HG02759 (cell line): ENCODE results near the gene ADARB2.
"Not testable (repeated sequence)": the region's sequence is repeated elsewhere in the genome, so short reads cannot be mapped to it uniquely, and the experiment has no call there.

Source experiments
- ATAC-seq: cut with Tn5 transposase; IDR thresholded peaks from one replicate; pipeline ENCODE4 v1.9.1; 2021; ENCODE audit warnings: mild to moderate bottlenecking, moderate library complexity; ENCODE audit not compliant: unreplicated experiment

The ADARB2 gene

DNA sequence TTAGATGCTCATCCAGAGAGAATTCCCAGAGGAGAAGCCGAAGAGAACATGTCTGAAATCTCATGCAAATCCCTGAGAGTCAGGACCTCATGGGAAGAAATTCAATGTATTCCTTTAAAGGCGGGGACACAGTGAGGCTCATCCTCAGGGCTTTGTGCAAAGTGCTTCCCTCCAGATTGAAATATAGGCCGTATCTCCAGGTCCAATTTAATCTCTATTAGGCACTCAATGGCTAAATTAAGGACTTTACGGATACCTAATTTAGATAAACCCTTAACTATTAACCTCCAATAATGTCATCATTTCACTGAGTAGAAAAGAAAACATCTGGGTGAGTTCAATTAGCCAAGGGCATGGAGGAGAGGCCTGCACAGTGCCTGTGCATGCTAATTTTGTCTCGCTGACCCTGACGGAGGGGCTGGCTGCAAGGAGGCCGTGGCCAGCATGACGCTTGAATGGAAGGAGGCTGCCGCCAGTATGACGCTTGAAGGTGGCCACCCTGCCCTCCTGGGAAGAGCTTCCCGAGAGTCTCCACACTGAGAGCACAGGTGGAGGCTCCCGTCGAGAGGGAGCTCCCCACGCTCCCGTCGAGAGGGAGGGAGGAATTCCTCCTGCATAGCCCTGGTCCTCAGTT lies 287.6 kb downstream of the ADARB2 start:
- ATAC-seq: no peak

DNA sequence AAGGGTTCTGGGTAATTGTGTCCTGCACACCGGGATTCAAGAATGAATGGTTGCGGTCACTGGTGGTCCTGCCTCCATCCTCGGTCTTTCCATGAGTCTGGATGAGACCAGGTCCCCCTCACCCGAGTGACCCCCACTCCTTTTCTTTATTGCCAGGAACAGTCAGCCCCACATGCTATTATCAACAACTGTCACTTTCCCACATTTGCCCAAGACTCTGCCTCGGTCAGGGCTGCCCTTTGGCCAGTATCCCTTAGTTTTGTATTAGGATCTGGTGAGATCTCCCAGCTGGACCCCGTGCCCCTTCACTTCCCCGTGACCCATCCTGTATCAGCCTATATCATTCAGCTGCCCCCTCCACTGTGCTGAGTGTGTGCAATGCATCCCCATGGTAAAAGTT lies 288.3 kb downstream of the ADARB2 start:
- no peak for ATAC-seq

DNA sequence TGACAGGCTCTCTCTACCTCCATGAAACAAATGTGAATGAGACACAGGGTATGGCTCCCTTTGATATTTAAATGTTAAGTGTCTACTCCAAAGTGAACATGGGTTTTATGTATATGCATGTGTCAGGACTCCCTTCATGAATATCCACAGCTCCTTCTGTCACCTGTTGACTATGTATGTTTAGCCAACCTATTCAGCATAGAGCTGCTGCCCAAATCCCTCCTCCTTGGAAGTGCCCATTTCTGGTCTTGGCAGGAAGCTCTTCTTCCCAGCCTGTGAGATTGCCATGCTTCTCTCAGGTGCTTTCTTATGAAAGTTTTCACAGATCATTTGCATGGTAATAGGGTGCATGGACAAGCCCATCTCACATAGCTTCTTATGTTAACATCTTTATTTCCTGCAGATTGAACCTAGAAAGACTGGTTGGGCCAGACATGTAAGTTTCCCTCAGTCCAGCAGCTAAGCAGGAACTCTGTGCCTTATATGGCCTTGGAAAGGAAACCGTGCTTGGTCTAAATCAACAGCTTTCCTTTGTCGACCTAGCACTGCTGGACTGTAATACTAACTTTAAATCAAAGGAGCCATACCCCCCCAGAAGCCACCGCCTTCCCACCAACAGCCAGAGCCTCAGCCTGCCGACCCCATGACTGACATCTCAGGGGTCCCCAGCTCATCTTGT lies 288.9 kb downstream of the ADARB2 start:
- no peak for ATAC-seq

- ATAC-seq: no peak
Measured at GRCh38 chr10:1444826-1445225, 292.5 kb downstream of the ADARB2 start.

DNA sequence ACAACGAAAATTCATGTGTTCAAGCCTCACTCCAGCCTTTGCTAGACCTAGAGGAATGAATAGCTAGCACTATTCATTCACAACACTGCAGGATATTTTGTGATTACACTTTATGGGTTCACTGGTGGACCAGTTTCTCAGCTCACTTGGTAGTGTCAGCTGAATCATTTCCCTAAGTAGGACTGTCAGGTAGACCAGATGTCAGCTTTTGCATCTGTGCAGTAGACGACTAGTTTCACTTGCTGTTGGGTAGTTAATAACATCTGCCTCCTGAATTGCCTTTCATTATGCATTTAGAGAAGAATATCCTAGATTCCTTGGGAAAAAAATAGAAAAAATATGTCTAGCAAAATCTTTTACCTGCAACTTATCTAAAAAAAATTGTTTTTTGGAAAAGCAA lies 296.4 kb downstream of the ADARB2 start:
- ATAC-seq: no peak

- ATAC-seq: no peak
Measured at GRCh38 chr10:1434912-1435692, 302.2 kb downstream of the ADARB2 start.

DNA sequence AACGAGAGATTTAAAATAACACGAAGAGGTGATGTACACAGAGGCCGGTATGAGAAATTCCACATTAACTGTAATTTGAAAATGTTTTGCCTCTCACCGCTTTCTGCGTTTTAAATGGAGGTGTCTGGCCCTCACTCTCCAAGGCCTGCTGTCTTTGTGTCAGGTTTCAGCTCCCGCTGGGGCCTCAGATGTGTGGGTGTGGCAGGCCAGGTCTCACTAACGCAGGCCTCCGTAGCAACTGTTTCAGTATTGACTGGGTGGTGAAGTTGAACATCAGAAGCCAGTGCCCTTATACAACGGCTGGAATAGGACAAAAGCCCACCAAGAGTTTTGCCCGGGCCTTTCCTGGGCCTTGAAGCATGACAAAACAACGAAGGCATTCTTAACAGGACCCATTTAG lies 303.1 kb downstream of the ADARB2 start:
- ATAC-seq: no peak

DNA sequence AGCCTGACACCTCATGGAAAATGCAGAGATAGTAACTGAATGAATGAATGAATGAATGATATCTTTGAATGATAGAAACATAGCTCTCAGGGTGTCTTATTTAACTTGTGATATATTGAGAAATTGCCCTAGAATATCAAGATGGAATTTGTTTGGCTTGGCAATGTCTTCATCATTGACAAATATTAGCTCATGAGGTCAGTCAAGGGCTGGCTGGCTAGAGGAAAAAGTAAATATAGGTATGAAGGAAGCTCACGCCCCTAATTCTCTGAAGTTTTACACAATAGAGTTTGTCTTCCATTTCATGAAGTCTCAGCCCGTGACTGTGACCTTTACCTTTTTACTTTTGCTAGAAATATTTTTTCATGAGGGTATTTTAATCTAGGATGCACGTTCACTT lies 305.2 kb downstream of the ADARB2 start:
- no peak for ATAC-seq

- ATAC-seq: no peak
Measured at GRCh38 chr10:1431229-1431628, 306.1 kb downstream of the ADARB2 start.

DNA sequence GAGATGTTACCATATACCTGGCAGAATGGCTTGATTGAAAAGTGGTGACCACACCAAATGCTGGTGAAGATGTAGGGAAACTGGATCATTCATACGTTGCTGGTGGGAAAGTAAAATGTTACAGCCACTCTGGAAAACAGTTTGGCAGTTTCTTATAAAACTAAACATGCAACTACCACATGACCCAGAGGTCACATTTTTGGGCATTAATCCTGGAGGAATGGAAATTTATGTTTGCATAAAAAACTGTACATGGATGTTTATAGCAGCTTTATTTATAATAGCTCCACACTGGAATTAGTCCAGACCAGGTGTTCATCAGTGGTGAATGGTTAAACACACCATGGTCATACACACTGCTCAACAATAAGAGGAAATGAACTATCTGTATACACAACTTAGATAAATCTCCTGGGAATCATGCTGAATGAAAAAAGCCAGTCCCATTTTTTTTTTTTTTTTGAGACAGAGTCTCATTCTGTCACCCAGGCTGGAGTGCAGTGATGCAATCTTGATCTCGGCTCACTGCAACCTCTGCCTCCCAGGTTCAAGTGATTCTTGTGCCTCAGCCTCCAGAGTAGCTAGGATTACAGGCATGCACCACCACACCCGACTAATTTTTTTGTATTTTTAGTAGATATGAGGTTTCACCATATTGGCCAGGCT lies 309.7 kb downstream of the ADARB2 start:
- ATAC-seq: not testable (repeated sequence)

DNA sequence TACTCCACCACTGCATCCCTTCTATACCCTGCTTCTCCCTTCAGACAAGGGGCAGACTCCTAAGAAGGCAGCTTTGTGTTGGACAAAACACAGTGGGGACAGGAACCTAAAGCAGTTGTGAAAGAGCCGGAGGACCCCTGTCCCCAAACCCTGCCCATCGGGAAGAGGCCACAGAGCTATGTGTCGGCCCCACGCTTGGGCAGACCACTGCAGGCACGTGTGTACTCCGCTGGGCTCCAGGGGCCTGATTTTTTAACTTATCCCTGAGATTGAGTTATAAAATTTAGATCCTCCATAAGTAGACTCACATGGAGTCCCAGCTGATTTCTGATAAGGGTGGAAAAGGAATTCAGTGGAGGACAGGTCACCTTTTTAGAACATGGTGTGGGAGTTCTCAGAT lies 310.5 kb downstream of the ADARB2 start:
- ATAC-seq: no peak

DNA sequence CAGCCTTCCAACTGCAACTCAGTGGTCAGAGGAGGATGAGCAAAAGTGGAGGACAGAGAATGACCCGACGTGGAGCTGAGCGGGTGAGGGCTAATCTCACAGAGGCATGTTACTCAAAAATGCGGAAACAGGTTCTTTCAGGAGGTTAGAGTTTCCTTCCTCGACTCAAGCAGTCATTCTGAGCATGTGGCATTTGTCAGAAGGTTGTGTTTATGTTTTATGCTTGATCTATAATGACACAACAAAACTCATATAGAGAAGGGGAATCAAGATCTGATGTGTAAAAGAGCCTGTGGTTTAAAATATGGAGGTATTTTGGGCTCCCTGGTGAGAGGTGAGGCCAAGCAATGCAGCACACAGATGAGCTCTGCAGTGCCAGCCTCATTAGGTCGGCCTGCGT lies 311.4 kb downstream of the ADARB2 start:
- peak; percentile 80 for ATAC-seq

DNA sequence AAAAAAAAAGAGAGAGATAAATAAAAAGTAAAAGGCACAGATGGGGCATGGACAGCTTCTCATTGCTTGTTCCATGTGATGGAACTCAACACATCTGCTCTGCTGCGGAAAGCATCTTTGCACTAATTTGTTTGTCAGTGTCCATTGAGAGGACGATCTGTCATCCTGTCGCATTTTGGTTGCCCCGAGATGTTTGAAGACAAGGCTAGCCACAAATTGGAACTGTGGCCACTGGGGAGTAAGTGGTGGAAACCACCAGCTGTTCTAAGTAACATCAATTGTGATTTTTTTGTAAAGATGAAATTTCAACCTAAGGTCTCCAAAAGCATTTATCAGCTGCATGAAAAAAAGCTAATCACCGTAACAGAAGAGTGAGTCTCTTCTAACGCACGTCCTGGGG lies 312.7 kb downstream of the ADARB2 start:
- no peak for ATAC-seq

- ATAC-seq: no peak
Measured at GRCh38 chr10:1423676-1424253, 313.6 kb downstream of the ADARB2 start.

DNA sequence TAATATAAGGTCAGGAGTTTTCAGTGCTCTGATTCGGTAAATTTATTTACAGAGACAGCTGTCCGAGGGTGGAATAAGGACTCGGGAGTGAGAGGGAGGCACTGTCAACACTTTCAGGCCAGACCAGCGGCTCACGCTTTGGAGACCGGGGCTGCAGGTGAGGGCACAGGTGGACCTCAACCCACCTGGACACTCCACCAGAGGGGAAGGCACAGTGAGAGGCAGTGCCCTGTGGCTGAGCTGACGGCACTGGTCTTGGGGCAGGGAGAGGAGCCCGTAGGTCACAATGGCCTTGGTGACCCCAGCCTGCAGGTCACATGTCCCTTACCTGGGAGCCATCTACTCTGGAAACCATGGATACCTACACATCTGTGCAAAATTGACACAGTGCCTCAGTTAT lies 315.1 kb downstream of the ADARB2 start:
- no peak for ATAC-seq

GRCh38 chr10:1420661-1421362 lies 316.5 kb downstream of the ADARB2 start:
- peak; percentile 93 for ATAC-seq

DNA sequence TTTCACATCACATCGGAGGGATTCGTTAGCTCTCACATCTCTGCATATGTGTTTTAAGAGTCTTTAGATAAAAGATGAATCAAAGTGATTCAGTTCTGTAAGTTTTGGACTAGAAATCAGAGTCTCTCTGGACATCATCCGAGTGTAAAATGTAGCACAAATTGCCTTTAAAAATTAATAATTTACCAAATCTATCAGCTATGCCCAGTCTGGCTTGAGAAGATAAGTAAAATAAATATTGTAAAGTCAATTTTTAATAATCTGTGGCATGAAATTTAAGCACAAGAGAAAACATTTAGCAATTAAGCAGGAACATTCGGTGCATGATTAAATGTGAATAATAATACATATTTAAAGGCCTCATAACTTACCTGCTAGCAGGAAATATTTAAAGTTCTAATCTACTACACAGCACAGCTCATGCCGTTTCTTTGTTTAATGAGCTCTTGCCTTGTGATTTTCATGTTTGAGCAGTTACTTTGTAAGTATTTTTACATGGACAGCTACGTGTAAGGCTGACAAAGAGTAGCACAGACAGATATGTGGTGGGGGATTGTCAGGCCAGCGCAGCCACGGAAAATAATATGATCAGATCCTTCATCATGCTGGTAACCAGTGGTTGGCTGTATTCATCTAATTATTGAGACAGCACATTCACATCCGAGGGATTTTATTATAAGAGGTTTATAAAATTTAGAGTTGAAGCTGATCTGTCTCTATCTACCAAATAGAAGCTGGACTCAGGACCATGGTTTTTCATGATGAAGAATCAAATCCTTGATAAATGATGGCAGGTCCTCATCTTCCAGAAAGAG lies 317.3 kb downstream of the ADARB2 start:
- ATAC-seq: no peak

GRCh38 chr10:1418031-1418550 lies 319.2 kb downstream of the ADARB2 start:
- ATAC-seq: no peak

DNA sequence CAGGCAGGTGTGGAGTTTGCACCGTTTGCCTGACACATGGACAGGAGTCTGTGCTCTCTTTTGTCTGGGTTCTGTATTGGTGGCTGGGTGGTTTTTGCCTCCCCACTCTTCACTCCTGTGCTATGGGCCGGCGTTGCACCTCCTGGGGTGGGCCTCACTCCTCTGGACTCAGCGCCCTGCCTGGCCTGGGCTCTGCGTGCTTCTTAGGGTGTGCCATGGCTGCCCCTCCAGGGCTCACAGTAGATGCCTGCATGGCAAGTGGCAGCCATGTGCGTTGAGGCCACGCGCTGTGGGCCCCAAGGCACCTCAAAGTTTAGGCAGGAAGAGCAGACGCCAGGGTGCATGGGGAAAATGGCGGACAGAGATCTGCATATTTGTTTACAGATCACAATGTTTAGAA lies 319.8 kb downstream of the ADARB2 start:
- ATAC-seq: no peak
